CD14-positive monocyte (primary cell): ENCODE measurements around the gene HSPA12A. TPM values are rescaled to one million over a fixed set of nuclear protein-coding genes. Genes with fewer than 3 reads are reported as not detected.

Source experiments
- DNase-seq, 3 donors: peaks; one replicate each; pipeline ENCODE4 v3.0.0-alpha.2; 2011 to 2022
- H2AFZ ChIP-seq: 2 replicates; pipeline ENCODE4 v1.6.0; 2012; ENCODE audit warnings: mild to moderate bottlenecking, low read depth, low read length, inconsistent platforms; ENCODE audit not compliant: insufficient read depth, poor library complexity, severe bottlenecking
- H3K27ac ChIP-seq, 2 donors: 1 replicate in 1 of 2; 2 replicates in 1 of 2; pipeline ENCODE4 v1.5.1; 2012 to 2013; ENCODE audit warnings: low read length in 2 of 2, control low read depth in 1 of 2, inconsistent platforms in 1 of 2, low read depth in 1 of 2, mild to moderate bottlenecking in 1 of 2
- H3K27me3 ChIP-seq, 2 donors: one replicate each; pipeline versions ENCODE4 v1.6.0 to v1.6.1; 2011 to 2013; ENCODE audit warnings: low read length in 2 of 2; ENCODE audit not compliant: control insufficient read depth in 2 of 2, insufficient read depth in 2 of 2
- H3K36me3 ChIP-seq, 2 donors: replicated peaks in 1 of 2; 1 replicate in 1 of 2; 2 replicates in 1 of 2; pipeline versions ENCODE4 v1.5.1 to v1.6.1; 2012 to 2013; ENCODE audit warnings: low read length in 2 of 2, control low read depth in 1 of 2, inconsistent platforms in 1 of 2, mild to moderate bottlenecking in 1 of 2; ENCODE audit not compliant: insufficient read depth in 2 of 2, control insufficient read depth in 1 of 2
- H3K4me1 ChIP-seq, 2 donors: 1 replicate in 1 of 2; 2 replicates in 1 of 2; pipeline versions ENCODE4 v1.5.1 to v1.6.1; 2012 to 2013; ENCODE audit warnings: low read length in 2 of 2, control low read depth in 1 of 2, inconsistent platforms in 1 of 2, mild to moderate bottlenecking in 1 of 2, moderate library complexity in 1 of 2; ENCODE audit not compliant: insufficient read depth in 2 of 2, control insufficient read depth in 1 of 2
- H3K4me2 ChIP-seq: replicated peaks from 2 replicates; pipeline ENCODE3; 2012; ENCODE audit warnings: low read length, moderate library complexity, mild to moderate bottlenecking; ENCODE audit not compliant: poor library complexity, severe bottlenecking; ENCODE audit errors: extremely low read depth
- H3K4me3 ChIP-seq, 3 experiments: fragments of 200-600 bp in 1 of 3; sonication (generic) in 1 of 3; replicated peaks in 1 of 3; 1 replicate in 2 of 3; 2 replicates in 1 of 3; pipeline ENCODE4 v1.5.1; 2011 to 2013; ENCODE audit warnings: low read length in 3 of 3, mild to moderate bottlenecking in 3 of 3, control low read depth in 2 of 3, low read depth in 2 of 3, inconsistent platforms in 1 of 3, moderate library complexity in 1 of 3
- H3K79me2 ChIP-seq: 2 replicates; pipeline ENCODE4 v1.6.0; 2012; ENCODE audit warnings: mild to moderate bottlenecking, control low read depth, inconsistent platforms, low read length, moderate library complexity; ENCODE audit not compliant: insufficient read depth
- H3K9ac ChIP-seq: 2 replicates; pipeline ENCODE4 v1.6.0; 2017; ENCODE audit warnings: low read length, mild to moderate bottlenecking; ENCODE audit not compliant: insufficient read depth, poor library complexity, severe bottlenecking
- H3K9me3 ChIP-seq, 2 donors: replicated peaks in 1 of 2; 1 replicate in 1 of 2; 2 replicates in 1 of 2; pipeline versions ENCODE4 v1.5.1 to v1.6.1; 2012 to 2013; ENCODE audit warnings: low read length in 2 of 2, control low read depth in 1 of 2; ENCODE audit not compliant: control insufficient read depth in 1 of 2, insufficient read depth in 1 of 2
- H4K20me1 ChIP-seq: 2 replicates; pipeline ENCODE4 v1.6.0; 2012; ENCODE audit warnings: mild to moderate bottlenecking, low read length, control low read depth, moderate library complexity; ENCODE audit not compliant: insufficient read depth
- H3K27ac Mint-ChIP-seq, 7 donors: one replicate each; pipeline ENCODE4 v1.8.0; 2020; ENCODE audit warnings: mild to moderate bottlenecking in 7 of 7, mixed read lengths in 7 of 7, moderate library complexity in 6 of 7, inconsistent platforms in 2 of 7
- H3K27me3 Mint-ChIP-seq, 3 donors: one replicate each; pipeline ENCODE4 v1.8.0; 2021 to 2022; ENCODE audit warnings: low read depth in 3 of 3, mild to moderate bottlenecking in 3 of 3, mixed read lengths in 3 of 3, moderate library complexity in 3 of 3, inconsistent platforms in 1 of 3
- H3K36me3 Mint-ChIP-seq, 2 donors: one replicate each; pipeline ENCODE4 v1.8.0; 2020; ENCODE audit warnings: mixed read lengths in 2 of 2, inconsistent platforms in 1 of 2, mild to moderate bottlenecking in 1 of 2
- H3K4me1 Mint-ChIP-seq: one replicate; pipeline ENCODE4 v1.8.0; 2020; ENCODE audit warnings: mild to moderate bottlenecking, mixed read lengths
- H3K4me3 Mint-ChIP-seq, 2 donors: one replicate each; pipeline ENCODE4 v1.8.0; 2020; ENCODE audit warnings: mild to moderate bottlenecking in 2 of 2, mixed read lengths in 2 of 2, moderate library complexity in 1 of 2
- H3K9me3 Mint-ChIP-seq, 7 donors: one replicate each; pipeline ENCODE4 v1.8.0; 2020 to 2022; ENCODE audit warnings: mixed read lengths in 7 of 7, mild to moderate bottlenecking in 6 of 7, moderate library complexity in 6 of 7, inconsistent platforms in 2 of 7
- WGBS: methylation state at CpG from one replicate; pipeline ENCODE4 v1.1.5; 2013; ENCODE audit warnings: missing lambda C conversion rate; ENCODE audit not compliant: insufficient coverage; 5-methylcytosine and 5-hydroxymethylcytosine counted together
- intact Hi-C, 2 donors: fragments of 100-400 bp; cut with micrococcal nuclease; formaldehyde crosslinking; loops; one replicate each; pipeline versions ENCODE4 v1.15.0 to v1.15.1; 2023
- polyA plus RNA-seq, 3 donors: library from polyadenylated mRNA; depleted of rRNA in 1 of 3; unstranded in 2 of 3; stranded (reverse) in 1 of 3; fragments of 300-500 nt in 2 of 3; fragments of >200 nt in 1 of 3; fragmentation: Illumina TruSeq in 2 of 3; gene quantifications; 1 replicate in 2 of 3; 2 replicates in 1 of 3; pipeline ENCODE4 v1.2.3, GENCODE V29; 2012 to 2021
- TF ChIP-seq, protein P1 (sequence below): fragments of 200-600 bp; IDR thresholded peaks from one replicate; pipeline ENCODE4 v1.8.0; 2022; ENCODE audit warnings: antibody characterized with exemption, mild to moderate bottlenecking

The HSPA12A gene
- polyA plus RNA-seq, 3 donors = 0.01 TPM; not detected in 2

DNA sequence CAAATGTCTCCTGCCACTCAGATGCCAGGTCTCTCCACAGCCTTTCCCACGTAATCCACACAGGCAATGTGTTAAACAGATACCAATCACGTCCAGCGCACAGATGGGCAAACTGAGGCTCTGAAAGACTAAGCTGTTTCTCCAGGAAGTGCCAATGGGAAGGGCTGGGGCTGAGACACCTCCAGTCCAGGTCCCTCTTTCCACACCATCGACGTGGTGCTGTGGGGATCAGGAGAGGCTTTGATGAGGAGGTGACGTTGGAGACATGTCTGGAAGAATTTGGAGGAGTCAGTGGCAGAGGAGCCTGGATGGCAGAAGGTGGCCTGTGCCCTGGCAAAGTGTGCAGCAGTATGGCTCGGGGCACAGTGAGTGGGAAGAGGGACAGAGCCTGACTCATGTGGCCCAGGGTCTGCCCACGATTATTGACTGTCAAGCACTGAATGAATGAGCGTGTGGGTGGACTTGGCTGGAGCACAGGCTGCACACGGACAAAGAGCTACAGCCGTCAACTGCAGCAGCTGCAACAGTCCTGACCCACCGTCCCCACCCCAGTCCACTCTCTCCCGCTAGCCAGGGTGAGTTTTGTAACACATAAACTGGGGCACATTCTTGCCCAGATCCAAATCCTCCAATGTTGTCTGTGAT lies 40.8 kb upstream of the HSPA12A start:
- Mint-ChIP-seq H3K36me3 (no peaks in the 10 kb centered on the region), H3K27ac (no peak overlapping the region), H3K27me3 (peaks cover 20 to 24% (median 22%) of the 10 kb centered on the region in 3 donors), H3K4me3 (peak overlapping the region in 1 of 2 donors; percentile 43), H3K4me1 (peaks cover 5% of the 10 kb centered on the region), H3K9me3 (peaks cover 0 to 3% (median 0%) of the 10 kb centered on the region in 7 donors)
- Histone ChIP-seq H3K4me1 (peaks cover 3 to 5% of the 10 kb centered on the region in 2 donors), H3K9ac (no peak overlapping the region), H4K20me1 (no peaks in the 10 kb centered on the region), H3K27ac (no peak overlapping the region), H2AFZ (no peak overlapping the region), H3K4me3 (no peak overlapping the region), H3K9me3 (no peaks in the 10 kb centered on the region), H3K36me3 (no peaks in the 10 kb centered on the region), H3K79me2 (no peaks in the 10 kb centered on the region), H3K27me3 (peaks cover 0 to 8% of the 10 kb centered on the region in 2 donors), H3K4me2 (no peak overlapping the region)
- no peak for DNase-seq
- intact Hi-C loops = no loop called here
- TF ChIP-seq, protein P1, sequence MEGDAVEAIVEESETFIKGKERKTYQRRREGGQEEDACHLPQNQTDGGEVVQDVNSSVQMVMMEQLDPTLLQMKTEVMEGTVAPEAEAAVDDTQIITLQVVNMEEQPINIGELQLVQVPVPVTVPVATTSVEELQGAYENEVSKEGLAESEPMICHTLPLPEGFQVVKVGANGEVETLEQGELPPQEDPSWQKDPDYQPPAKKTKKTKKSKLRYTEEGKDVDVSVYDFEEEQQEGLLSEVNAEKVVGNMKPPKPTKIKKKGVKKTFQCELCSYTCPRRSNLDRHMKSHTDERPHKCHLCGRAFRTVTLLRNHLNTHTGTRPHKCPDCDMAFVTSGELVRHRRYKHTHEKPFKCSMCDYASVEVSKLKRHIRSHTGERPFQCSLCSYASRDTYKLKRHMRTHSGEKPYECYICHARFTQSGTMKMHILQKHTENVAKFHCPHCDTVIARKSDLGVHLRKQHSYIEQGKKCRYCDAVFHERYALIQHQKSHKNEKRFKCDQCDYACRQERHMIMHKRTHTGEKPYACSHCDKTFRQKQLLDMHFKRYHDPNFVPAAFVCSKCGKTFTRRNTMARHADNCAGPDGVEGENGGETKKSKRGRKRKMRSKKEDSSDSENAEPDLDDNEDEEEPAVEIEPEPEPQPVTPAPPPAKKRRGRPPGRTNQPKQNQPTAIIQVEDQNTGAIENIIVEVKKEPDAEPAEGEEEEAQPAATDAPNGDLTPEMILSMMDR = no peak
- WGBS = 88% methylated on average over 9 of the region's 13 CpGs

GRCh38 chr10:116781370-116781884 lies 39.1 kb upstream of the HSPA12A start:
- Mint-ChIP-seq H3K36me3 (no peaks in the 10 kb centered on the region), H3K4me3 (no peak overlapping the region), H3K27me3 (peaks cover 7 to 10% (median 9%) of the 10 kb centered on the region in 3 donors), H3K27ac (no peak overlapping the region), H3K9me3 (peaks cover 0 to 3% (median 0%) of the 10 kb centered on the region in 7 donors), H3K4me1 (no peaks in the 10 kb centered on the region)
- no peak overlapping the region for H2AFZ ChIP-seq
- no peaks in the 10 kb centered on the region for H3K9me3 ChIP-seq
- H3K27ac ChIP-seq = no peak overlapping the region
- no peaks in the 10 kb centered on the region for H3K79me2 ChIP-seq
- no peak overlapping the region for H3K4me3 ChIP-seq
- no CpG with 5 or more reads among the region's 7 CpGs for WGBS
- no peak overlapping the region for H3K9ac ChIP-seq
- H3K4me2 ChIP-seq = no peak overlapping the region
- intact Hi-C loops = no loop called here
- no peak for DNase-seq
- no peaks in the 10 kb centered on the region for H3K36me3 ChIP-seq
- H3K27me3 ChIP-seq = peaks cover 0 to 3% of the 10 kb centered on the region in 2 donors
- TF ChIP-seq, protein P1 = no peak
- no peaks in the 10 kb centered on the region for H4K20me1 ChIP-seq
- H3K4me1 ChIP-seq = no peaks in the 10 kb centered on the region
